Vagina (tissue), 2 donors: ENCODE data around the gene CX3CL1.

Experiments
- POLR2A ChIP-seq, 2 donors: fragments of 450-650 bp; IDR thresholded peaks; one replicate each; pipeline ENCODE4 v1.6.1; 2017; ENCODE audit warnings: antibody characterized with exemption in 2 of 2, mild to moderate bottlenecking in 2 of 2, moderate library complexity in 2 of 2
- POLR2AphosphoS5 ChIP-seq, 2 donors: sonication (generic); formaldehyde crosslinking; IDR thresholded peaks; one replicate each; pipeline ENCODE4 v1.9.0; 2017; ENCODE audit warnings: antibody characterized with exemption in 2 of 2, mild to moderate bottlenecking in 2 of 2, low read depth in 1 of 2; ENCODE audit not compliant: insufficient read depth in 1 of 2
- TF ChIP-seq, protein P1 (sequence below), 3 experiments: fragments of 450-650 bp in 2 of 3; fragments of 200-600 bp in 1 of 3; sonication (generic) in 1 of 3; IDR thresholded peaks; one replicate each; pipeline ENCODE4 v1.5.1; 2017 to 2019; ENCODE audit warnings: antibody characterized with exemption in 3 of 3, mild to moderate bottlenecking in 2 of 3, moderate library complexity in 2 of 3

DNA sequence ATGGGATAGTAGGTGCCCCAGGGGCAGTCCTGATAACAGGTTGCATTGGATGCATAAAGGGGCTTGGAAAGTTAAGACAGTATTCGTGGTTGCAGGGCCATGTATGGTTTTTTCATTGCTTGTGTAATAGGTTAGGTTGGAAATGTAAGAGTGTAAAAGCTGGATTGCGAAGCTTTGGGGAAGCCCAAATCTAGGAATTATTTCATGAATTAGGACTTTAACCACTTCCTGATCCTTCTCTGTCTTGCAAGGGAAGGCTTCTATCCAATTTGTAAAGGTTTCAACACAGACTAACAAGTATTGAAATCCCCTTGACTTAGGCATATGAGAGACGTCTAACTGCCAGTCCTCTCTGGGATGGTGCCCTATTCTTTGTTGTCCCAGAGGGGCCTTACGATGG lies 24.5 kb downstream of the CX3CL1 start:
- TF ChIP-seq POLR2A (IDR thresholded peaks at IDR 0.05) (no peak), POLR2AphosphoS5 (IDR thresholded peaks at IDR 0.05; ENCODE audit: insufficient read depth in 1 of 2, low read depth in 1 of 2) (no peak)
- TF ChIP-seq, protein P1, sequence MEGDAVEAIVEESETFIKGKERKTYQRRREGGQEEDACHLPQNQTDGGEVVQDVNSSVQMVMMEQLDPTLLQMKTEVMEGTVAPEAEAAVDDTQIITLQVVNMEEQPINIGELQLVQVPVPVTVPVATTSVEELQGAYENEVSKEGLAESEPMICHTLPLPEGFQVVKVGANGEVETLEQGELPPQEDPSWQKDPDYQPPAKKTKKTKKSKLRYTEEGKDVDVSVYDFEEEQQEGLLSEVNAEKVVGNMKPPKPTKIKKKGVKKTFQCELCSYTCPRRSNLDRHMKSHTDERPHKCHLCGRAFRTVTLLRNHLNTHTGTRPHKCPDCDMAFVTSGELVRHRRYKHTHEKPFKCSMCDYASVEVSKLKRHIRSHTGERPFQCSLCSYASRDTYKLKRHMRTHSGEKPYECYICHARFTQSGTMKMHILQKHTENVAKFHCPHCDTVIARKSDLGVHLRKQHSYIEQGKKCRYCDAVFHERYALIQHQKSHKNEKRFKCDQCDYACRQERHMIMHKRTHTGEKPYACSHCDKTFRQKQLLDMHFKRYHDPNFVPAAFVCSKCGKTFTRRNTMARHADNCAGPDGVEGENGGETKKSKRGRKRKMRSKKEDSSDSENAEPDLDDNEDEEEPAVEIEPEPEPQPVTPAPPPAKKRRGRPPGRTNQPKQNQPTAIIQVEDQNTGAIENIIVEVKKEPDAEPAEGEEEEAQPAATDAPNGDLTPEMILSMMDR (IDR thresholded peaks at IDR 0.05): no peak
